Left ventricle myocardium superior (tissue), 1 donor: ENCODE results near the gene ESR2. TPM values are rescaled to one million over a fixed set of nuclear protein-coding genes. Genes with fewer than 3 reads are reported as not detected.

Experiments
- microRNA-seq: library from miRNA; unstranded; fragments of <30 nt; microRNA quantifications from one replicate; pipeline ENCODE4 v1.2.0, GENCODE V29; 2020; ENCODE audit warnings: borderline number of aligned reads
- total RNA-seq: library from RNA; stranded (reverse); fragmentation: NEBNext Ultra II Directional; extraction: Animal tissue kit (Norgen Biotek cat#: 25700); gene quantifications from one replicate; pipeline ENCODE4 v1.2.1, GENCODE V29; 2021
- donor health status: DM: no; HTN: yes; CAD: no; lungs with severe emphysema.

ESR2 gene
- total RNA-seq, 1 donor from 2014 or later: 0.47 TPM

Small RNA genes within 50 kb of the gene (microRNA-seq; reads per million reads assigned to microRNA genes)
- not detected for gene MIR548H1

Other genes with a start within 250 kb of the ESR2 start
- 60.6 TPM for gene MTHFD1, start 94.0 kb upstream of the ESR2 start, total RNA-seq
- 0.30 TPM for gene AKAP5, start 171.1 kb upstream of the ESR2 start, total RNA-seq
- gene ZBTB25, start 209.5 kb upstream of the ESR2 start, total RNA-seq: 17.1 TPM
- 23.7 TPM for gene ZBTB1, start 210.4 kb upstream of the ESR2 start, total RNA-seq
- gene HSPA2, start 246.4 kb upstream of the ESR2 start, total RNA-seq: 13.8 TPM